GM21390 (cell line): ENCODE measurements around the gene CFAP97D2.
A peak's percentile ranks its signal among the peaks of the same experiment; 100 is the strongest.
"Not testable (repeated sequence)": the region's sequence is repeated elsewhere in the genome, so short reads cannot be mapped to it uniquely, and the experiment has no call there.

Experiments used
- ATAC-seq: cut with Tn5 transposase; IDR thresholded peaks from one replicate; pipeline ENCODE4 v1.9.1; 2021; ENCODE audit not compliant: unreplicated experiment

Gene CFAP97D2

DNA sequence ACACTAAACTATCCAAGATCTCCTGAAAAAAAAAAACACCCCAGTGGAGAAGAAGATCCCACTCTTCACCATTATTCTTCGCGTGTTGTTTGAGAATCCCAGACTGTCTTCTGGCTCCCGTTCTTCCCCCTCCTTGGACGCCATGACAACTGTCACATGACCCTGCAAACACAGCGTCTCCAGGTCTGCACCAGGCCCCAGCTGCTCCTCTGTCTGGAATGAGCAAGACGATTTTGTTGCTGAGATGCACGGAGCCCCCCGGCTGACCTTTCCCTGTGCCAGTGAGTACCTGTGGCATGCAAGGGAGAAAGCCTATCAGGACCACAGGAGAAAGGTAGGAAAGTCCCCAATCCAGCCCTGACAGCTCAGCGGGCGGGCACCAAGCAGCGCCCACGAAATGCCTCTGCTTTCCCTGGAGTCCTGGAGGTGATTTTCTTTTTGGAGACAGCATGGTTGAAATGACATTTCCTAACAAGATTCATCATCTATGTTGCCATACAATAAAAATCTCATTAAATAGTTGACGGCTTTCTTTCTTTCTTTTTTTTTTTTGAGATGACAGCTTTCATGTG, at the start of gene CFAP97D2:
CFAP97D2 (plus strand) TSS at position 171 of the 572 bp plus-strand sequence; CDS start at position 245, 74 bp downstream.
- no peak for ATAC-seq

DNA sequence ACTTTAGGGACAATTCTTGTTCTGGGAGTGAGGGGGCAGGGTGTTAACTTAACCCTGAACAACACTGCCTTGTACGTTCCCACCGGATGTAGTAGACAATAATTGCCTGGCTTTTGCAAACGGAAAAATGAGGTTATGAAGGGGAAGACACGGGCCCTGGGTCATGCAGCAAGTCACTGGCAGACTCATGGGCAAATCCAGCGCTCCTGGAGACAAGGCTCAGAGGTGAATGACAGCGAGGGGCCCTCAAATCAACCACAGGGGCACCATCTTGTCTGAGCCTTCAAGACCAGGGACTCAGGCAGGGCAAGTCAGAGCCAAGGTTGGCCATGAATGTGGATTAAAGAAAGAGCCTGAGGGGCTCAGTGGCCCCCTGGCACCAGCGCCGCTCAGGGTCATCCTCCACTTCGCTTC, 49.4 kb upstream of the CFAP97D2 start:
- no peak for ATAC-seq

DNA sequence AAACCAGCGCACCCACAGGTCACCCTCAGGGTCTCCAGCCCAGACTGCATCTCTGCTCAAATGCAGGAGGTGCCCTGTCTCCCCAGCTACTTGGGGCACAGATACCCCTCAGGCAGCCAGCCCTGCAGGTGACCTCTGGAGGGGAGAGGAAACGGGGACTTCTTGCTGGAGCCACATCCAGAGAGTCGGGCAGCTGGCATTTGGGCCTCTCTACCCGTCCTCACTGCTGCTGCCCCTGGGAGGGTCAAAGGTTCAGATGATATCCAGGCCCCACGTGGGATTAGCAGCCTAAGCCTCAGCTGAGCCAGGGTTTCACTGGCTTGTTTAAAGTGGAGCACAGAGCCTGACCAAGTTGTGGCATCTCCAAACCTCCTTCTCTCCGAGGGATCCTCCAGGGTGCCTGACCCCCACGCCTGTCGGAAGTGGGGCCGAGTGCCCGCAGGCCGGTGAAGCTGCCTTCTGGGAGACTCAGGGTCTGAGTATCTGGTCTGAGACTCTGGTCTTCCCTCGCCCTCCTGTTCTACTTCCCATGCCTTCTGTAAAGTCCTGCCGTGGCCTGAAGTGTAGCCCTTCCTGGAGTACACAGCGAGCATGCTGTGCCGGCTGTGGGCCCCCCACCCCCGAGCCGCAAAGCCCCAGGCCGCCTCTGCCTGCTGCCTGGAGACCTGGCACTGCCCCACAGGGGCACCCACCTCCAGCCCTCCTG, 48.8 kb upstream of the CFAP97D2 start:
- ATAC-seq: no peak

DNA sequence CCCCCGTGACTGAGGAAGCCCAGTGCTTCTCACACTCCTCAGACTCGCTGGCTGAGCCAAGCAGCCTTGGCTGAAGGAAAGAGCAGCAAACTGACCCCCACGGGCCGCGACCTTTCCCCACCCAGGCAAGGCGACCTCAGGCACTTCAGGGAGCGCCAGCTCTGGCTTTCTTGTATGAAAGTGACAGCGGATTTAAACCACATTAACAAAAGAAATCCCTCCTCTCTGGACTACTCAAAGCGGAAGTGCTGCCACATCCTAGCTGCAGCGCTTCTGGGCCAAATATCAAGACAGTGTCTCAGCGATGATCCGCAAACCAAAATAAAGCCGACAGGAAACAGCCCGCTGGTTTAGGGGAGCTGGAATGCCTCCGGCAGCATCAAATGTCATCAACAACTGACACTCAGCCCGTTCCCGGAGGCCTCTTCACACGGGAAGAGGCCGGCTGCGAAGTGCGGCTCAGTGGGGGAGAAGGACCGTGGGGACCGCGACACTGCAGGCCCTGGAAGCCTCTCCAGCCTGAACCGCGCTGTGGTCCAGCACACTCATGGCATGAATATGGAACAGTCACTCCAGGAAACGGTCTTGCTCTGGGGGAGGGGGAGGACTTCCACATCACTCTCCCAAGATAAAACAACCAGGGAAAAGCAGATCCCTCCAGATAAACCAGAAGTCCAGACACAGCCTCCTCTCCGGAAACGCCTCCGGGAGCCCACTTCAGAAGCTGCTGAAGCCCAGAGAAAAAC, 48.0 kb upstream of the CFAP97D2 start:
- peak; percentile 29 for ATAC-seq

DNA sequence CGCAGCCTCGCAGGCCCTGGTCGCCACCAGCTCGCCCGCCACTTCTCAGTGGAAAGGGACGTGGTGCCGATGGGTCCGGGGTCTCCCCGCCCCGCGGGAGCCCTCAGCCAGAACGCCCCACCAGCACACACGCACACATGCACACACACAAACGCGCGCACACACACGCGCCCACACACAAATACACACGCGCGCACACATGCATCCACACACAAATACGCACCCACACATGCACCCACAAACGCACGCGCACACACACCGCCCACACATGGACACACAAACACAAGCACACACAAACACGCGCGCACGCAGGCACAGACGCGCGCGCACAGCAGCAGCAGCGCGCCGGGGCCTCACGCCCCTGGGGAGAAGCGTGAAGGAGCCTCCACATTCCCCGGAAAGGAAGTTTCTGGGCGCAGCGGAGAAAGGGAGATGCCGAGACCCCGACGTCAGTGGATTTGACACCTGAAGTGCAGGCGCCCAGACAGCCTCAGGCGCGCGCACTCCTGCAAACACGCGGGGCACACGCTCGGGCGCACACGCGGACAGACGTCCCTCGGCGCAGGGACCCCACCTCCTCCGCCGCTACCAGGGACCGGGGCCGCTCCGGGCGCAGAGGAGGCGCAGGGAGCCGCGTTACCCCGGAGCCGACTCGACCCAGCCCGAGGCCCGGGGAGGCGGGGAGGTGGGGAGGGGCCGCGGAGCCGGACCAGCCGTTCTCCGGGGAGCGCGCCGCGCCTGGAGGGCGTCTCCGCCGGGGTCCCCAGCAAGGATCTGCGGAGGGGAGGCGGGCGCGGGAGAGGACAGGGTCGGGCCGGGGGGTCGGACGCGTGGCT, 47.3 kb upstream of the CFAP97D2 start:
- ATAC-seq: peak; percentile 2

DNA sequence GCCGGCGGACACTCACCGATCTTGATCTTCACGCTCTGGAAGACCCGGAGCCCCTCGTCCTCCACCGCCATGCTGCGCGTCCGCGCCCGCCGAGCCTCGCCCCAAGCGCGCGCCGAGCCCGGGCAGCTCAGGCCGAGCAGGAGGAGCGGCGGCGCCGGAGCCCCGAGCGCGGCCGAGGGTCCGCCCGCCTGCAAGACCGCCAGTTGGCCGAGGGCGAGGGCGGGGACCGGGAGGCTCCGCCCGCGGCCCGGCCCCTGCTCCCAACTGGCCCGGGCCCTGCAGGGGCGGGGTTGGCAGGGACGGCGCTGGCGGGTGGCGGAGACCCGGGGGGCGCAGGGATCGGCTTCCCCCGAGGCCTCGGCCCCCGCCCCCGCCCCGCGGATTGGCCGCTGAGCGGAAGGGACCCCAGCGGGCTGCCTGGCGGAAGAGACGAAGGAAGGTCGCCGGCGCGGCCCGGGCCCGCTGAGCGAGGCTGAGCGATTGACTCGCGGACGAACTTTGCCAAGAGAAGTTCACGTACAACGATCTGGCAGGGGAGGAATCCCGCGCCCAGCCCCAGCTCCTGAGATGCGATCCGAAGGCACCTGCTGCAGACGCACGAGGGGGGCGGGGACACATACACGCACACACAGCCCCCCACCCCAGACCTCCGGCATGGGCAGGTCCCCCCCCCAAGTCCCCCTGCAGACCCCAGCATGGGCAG, 46.5 kb upstream of the CFAP97D2 start, which contains the start of gene RASA3:
RASA3 (minus strand) TSS at position 205 of the 703 bp plus-strand sequence; CDS start at position 71, 134 bp downstream.
- ATAC-seq: peak; percentile 59

DNA sequence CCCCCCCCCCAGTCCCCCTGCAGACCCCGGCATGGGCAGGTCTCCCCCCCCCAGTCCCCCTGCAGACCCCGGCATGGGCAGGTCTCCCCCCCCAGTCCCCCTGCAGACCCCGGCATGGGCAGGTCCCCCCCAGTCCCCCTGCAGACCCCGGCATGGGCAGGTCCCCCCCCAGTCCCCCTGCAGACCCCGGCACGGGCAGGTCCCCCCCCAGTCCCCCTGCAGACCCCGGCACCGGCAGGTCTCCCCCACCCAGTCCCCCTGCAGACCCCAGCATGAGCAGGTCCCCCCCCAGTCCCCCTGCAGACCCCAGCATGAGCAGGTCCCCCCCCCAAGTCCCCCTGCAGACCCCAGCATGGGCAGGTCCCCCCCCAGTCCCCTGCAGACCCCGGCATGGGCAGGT, 45.9 kb upstream of the CFAP97D2 start:
- not testable (repeated sequence) for ATAC-seq

DNA sequence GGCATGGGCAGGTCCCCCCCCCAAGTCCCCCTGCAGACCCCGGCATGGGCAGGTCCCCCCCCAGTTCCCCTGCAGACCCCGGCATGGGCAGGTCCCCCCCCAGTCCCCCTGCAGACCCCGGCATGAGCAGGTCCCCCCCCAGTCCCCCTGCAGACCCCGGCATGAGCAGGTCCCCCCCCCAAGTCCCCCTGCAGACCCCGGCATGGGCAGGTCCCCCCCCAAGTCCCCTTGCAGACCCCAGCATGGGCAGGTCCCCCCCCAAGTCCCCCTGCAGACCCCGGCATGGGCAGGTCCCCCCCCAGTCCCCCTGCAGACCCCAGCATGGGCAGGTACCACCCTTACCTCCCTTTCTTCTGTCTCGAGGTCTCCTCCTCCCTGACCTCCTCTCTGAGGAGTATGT, 45.5 kb upstream of the CFAP97D2 start:
- not testable (repeated sequence) for ATAC-seq

DNA sequence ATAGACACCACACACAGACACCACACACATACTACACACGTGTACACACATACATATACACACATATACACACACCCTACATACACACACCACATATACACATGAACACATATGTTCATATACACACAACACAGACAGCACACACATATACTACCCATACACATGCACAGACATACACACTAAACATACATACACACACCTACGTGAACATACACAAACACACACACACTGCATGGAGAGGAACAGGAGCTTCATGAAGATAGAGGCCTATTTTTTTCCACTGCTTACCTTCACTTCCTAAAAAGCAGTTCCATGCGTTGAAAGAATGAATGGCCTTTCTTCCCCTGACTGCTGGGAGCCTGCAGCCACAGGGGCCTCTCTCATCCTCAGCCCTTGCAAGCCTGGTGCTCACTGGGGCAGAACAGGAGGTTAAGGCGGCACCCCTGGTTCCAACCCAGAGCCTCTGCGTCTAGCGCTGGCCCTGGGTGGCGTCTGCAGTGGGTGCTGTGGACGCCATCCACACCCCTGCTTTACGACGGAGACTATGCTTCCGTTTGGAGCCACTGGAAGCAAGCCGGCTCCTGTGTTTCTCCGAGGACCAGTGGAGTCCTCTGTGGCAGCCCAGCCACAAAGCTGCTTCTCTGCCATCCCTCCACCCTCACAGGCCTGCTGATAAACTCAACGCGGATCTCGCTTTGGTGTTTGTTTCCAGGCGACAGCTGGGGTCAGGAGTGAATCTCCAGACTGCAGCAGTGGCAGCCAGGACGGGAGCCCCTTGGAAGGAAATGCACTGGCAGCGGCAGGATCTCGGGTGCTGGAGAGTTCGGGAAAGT, 44.7 kb upstream of the CFAP97D2 start:
- no peak for ATAC-seq

DNA sequence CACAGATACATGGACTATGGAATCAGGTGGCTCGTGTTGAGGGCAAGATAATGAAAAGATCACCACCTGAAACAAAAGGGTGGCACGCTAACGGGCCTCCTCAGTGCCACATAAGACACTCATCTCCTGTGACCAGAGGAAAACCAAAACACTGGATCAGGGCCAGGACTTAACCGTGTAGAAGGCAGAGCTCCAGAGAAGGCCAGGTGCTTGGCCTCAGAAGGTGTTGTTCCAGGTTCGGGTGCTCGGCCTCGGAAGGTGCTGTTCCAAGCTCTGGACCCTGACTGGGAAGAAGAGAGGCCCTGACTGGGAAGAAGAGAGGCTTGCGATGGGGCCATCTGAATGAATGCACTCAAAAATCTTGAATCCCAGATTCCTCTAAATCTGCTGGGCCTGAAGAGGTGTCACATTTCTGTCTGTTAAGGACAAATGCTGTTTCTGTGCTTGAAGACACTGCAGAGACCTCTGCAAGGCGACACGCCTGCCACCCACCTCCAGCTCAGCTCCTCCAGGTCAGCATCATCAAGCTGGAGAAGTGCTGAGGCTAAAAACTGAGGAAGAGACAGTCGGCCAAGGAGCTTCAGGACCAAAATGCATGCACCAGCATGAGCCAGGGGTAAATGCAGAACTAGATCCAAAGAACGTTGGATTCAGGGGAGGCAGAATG, 44.0 kb upstream of the CFAP97D2 start:
- no peak for ATAC-seq

DNA sequence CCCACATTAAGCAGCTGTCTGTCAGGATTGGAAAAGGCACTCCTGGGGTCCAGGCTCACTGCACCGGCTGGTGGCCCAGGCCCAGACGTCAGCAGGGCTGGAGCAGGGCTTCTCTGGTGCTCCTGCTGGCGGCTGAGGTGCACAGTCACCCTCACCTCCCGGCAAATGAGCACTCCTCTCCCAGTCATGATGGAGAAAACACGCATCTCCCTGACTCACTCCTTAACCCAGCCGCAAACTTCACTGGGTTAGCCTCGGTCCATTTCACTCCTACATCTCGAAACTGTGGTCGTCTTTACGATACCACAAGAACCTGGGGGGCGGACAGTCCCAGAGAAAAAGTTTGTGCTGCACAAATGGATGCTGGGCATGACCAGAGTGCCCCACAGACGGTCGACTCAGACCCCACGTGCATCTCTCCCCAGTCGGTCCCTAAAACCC, 43.3 kb upstream of the CFAP97D2 start:
- ATAC-seq: no peak

DNA sequence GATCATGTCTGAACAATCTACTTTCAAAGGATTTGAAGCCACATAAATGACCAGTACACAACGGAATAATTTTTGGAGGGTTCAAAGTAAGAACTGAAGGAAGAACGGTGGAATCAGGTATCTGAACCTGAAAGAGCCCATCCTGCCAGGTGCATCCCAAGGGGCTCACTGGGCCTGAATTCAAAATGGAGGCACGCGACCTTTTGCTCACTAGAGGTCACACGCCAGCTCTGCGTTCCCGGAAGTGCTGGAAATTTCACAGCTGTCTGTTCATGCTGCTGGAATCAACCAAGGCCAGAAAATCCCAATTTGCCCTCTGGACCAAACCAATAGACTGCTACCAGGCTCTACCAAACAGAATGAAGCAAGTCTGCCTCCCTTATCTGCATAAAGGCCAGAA, 42.5 kb upstream of the CFAP97D2 start:
- no peak for ATAC-seq

DNA sequence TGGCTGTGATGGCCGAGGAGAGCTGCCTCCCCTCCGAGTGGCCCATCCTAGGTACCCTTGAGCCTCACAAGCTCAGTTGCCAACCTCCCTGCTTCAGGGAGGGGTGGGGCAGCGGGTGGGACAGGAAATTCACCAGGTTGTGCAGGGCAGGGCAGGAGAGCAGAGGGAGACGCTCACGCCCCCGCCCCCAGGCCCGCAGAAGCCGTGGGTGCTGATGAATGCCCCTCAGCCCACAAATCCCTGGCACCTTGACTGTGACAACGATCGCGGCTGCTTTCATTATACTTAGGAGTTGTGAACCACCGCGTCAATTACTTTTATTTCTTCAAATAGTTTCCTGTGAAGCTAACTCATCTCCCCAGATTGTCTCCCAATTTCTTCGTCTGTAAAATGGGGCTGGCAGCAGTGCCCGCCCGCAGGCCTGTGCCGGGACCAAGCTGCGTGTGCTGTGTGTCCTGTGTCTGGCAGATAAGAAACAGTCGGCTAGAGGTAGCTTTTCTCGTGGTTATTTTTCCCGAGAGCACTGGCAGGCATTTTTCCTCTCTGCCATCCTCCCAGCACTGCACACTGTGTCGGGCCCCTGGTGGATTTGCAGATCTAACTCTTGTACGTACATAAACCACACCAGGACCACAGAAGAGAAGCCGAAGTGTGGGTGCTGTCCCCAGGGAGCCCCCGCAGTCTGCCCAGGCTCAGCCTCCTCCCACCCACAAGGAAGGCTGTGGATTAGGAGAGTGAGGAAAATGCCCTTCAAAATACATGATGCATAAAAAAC, 38.7 kb upstream of the CFAP97D2 start:
- ATAC-seq: no peak

DNA sequence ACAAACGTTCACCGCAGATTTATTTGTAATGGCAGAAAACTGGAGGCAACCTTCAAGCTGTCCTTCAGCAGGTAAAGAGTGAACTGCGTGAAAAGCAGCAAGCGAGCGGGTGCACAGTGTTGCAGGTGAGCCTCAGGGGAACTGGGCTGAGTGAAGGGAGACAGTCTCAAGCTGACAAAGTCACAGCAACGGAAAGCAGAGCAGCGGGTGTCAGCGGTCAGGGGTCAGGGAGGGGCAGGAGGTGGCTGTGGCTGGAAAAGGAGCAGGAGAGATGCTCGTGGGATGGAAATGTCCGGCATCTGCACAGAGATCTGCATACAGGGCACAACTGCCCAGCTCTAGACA, 38.2 kb upstream of the CFAP97D2 start:
- ATAC-seq: no peak

DNA sequence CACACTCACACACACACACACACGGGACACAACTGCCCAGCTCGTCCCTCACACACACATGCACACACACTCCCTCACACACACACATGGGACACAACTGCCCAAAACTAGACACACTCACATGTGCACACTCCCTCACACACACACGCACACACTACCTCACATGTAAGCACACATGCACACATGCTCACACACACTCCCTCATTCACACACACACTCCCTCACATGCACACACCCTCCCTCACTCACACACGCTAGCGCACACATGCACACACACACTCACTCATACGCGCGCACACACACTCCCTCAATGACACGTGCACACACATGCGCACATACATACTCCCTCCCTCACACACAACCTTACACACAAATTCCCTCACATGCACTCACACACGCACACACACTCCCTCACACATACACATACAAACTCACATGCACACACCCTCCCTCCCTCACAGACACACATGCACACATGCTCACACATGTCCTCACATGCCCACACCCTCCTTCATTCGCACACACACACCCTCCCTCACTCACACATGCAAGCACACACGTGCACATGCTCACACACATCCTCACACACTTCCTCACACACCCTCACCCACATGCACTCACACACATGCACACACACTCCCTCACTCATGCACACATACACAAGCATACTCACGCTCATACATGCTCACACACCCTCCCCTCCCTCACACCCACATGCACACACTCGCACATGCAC, 37.6 kb upstream of the CFAP97D2 start:
- no peak for ATAC-seq

DNA sequence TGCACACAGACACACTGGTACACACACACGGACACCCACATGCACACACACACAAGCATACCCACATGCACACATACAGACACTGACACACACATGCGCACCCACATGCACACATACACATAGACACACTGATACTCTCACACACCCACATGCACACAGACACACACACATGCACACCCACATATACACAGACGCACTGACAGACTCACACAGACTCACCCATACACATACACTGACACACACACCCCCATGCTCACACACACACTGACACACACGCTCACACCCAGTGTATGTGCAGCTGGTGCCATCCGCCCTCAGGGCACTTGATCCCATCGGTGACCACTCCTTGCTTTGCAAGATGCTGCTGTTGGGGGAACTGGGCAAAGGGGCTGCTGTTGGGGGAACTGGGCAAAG, 36.9 kb upstream of the CFAP97D2 start:
- ATAC-seq: no peak

DNA sequence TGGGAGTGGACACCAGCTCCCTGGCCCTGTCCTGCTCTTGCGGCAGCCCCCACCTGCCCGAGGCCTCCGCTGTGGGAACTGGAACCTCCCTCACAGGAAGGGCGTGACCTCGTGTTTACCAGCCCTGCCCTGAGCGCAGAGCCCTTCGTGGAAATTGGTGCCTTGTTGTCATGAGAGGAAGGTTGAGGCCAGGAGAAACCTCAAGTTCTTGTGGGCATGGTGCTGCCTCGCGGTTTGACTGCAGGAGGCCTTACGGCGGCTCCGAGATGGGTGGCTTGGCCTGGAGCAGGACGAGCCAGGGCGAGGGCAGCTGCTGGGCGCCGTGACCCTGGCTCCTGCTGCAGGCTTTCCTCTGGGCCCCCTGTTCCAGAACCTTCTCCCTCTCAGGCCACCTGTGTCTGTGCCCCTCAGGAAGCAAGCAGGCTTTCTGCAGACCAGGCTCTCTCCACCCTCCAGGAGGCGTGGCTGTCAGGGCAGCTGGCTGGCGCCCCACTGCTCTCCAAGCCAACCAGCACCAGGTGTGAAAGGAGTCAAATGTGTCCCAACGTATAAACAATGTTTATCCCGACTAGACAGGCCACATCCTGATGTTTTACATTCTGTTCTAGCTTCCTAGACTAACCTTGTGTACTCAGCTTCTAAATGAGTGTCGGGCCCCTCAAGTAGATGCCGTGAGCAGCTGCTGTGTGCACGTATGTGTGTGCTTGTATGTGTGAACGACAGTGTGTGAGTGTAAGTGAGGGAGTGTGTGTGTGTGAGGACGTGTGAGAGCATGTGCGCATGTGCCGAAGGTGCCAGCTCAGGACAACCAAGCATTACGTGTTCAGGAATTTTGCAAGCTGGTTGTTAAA, 36.2 kb upstream of the CFAP97D2 start:
- no peak for ATAC-seq
